Upper lobe of left lung (tissue), 4 donors: ENCODE data around the gene NFS1.

ENCODE experiments used
- POLR2A ChIP-seq, 4 donors: fragments of 450-650 bp; IDR thresholded peaks; one replicate each; pipeline ENCODE4 v1.5.1; 2016 to 2017; ENCODE audit warnings: antibody characterized with exemption in 4 of 4, mild to moderate bottlenecking in 2 of 4
- TF ChIP-seq, protein P1 (sequence below), 6 experiments: fragments of 450-650 bp in 4 of 6; fragments of 200-600 bp in 2 of 6; sonication (generic) in 2 of 6; IDR thresholded peaks; one replicate each; pipeline ENCODE4 v1.5.1; 2016 to 2019; ENCODE audit warnings: antibody characterized with exemption in 6 of 6

DNA sequence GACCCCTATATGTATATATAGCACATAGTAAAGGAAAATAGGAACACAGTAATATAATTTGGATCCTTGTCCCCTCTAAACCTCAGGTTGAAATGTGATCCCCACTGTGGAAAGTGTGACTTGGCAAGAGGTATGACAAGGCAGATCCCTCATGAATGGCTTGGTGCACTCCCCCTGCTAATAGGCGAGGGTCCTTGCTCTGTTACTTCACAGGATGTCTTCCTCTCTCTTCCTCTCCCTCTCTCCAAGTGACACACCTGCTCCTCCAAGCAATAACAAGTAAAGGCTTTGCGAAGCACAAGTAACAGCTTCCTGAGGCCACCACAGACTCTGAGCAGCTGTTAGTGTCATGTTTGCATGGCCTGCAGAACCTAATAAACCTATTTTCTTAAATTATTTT lies 16.5 kb upstream of the NFS1 start:
- no peak for TF ChIP-seq POLR2A (IDR thresholded peaks at IDR 0.05)
- TF ChIP-seq, protein P1, sequence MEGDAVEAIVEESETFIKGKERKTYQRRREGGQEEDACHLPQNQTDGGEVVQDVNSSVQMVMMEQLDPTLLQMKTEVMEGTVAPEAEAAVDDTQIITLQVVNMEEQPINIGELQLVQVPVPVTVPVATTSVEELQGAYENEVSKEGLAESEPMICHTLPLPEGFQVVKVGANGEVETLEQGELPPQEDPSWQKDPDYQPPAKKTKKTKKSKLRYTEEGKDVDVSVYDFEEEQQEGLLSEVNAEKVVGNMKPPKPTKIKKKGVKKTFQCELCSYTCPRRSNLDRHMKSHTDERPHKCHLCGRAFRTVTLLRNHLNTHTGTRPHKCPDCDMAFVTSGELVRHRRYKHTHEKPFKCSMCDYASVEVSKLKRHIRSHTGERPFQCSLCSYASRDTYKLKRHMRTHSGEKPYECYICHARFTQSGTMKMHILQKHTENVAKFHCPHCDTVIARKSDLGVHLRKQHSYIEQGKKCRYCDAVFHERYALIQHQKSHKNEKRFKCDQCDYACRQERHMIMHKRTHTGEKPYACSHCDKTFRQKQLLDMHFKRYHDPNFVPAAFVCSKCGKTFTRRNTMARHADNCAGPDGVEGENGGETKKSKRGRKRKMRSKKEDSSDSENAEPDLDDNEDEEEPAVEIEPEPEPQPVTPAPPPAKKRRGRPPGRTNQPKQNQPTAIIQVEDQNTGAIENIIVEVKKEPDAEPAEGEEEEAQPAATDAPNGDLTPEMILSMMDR (IDR thresholded peaks at IDR 0.05), result no peak
